A673 (cell line): ENCODE data around the gene MRM2. TPM values are rescaled to one million over a fixed set of nuclear protein-coding genes. Genes with fewer than 3 reads are reported as not detected.

Source experiments
- BruUV-seq: library from RNA; stranded (reverse); fragments of 400-500 nt; replicated peaks from 2 replicates; lab custom pipeline; 2021; lab: Mats Ljungman, UMichigan
- CTCF ChIA-PET: fragments of 300-600 bp; sonication (Branson Sonifier 250); formaldehyde crosslinking; loops from one replicate; lab custom pipeline; 2022; ENCODE audit warnings: antibody characterized with exemption; lab: Charles Lee
- POLR2A ChIA-PET: fragments of 300-600 bp; sonication (Branson Sonifier 250); formaldehyde crosslinking; loops from one replicate; lab custom pipeline; 2022; ENCODE audit warnings: antibody characterized with exemption; ENCODE audit not compliant: low non-redundant PET; lab: Charles Lee
- DNase-seq: peaks from one replicate; pipeline ENCODE4 v3.0.0-alpha.2; 2015; ENCODE audit warnings: low spot score
- H3K27ac ChIP-seq: fragments of 200-600 bp; sonication (generic); 2 replicates; pipeline ENCODE4 v1.5.1; 2016; ENCODE audit warnings: mixed run types, low read depth, mild to moderate bottlenecking, mixed read lengths, antibody characterized with exemption, low read length; ENCODE audit not compliant: poor library complexity, severe bottlenecking
- H3K27me3 ChIP-seq: fragments of 200-600 bp; sonication (generic); replicated peaks from 2 replicates; pipeline ENCODE4 v1.6.1; 2017; ENCODE audit warnings: mixed run types, low read depth, mild to moderate bottlenecking, mixed read lengths, antibody characterized with exemption, low read length; ENCODE audit not compliant: insufficient read depth, poor library complexity
- H3K36me3 ChIP-seq: fragments of 200-600 bp; sonication (generic); 2 replicates; pipeline ENCODE4 v1.6.1; 2016; ENCODE audit warnings: mixed run types, mild to moderate bottlenecking, mixed read lengths, antibody characterized with exemption, low read length; ENCODE audit not compliant: insufficient read depth, poor library complexity, severe bottlenecking
- H3K4me1 ChIP-seq: fragments of 200-600 bp; sonication (generic); 2 replicates; pipeline ENCODE4 v1.6.1; 2017; ENCODE audit warnings: mixed run types, mild to moderate bottlenecking, mixed read lengths, antibody characterized with exemption, low read length; ENCODE audit not compliant: insufficient read depth, poor library complexity, severe bottlenecking
- H3K4me3 ChIP-seq: fragments of 200-600 bp; sonication (generic); 2 replicates; pipeline ENCODE4 v1.5.1; 2016; ENCODE audit warnings: low read depth, mixed run types, mild to moderate bottlenecking, mixed read lengths, low read length; ENCODE audit not compliant: poor library complexity, severe bottlenecking
- H3K9me3 ChIP-seq: fragments of 200-600 bp; sonication (generic); 2 replicates; pipeline ENCODE4 v1.6.1; 2016; ENCODE audit warnings: mixed run types, low read depth, mild to moderate bottlenecking, mixed read lengths, antibody characterized with exemption, low read length; ENCODE audit not compliant: poor library complexity, severe bottlenecking
- CTCF ChIP-seq: fragments of 300-800, 200-600 bp; sonication (generic); conservative IDR thresholded peaks from 2 replicates; pipeline ENCODE4 v1.5.1; 2017; ENCODE audit warnings: low read depth, mild to moderate bottlenecking, antibody characterized with exemption, low read length, moderate library complexity, mixed read lengths
- EZH2 ChIP-seq: fragments of 200-600 bp; sonication (generic); IDR thresholded peaks from 2 replicates; pipeline ENCODE4 v1.6.1; 2017; ENCODE audit warnings: borderline replicate concordance, low read depth, mild to moderate bottlenecking, mixed read lengths, antibody characterized with exemption, low read length; ENCODE audit not compliant: poor library complexity, severe bottlenecking
- intact Hi-C: fragments of 100-400 bp; cut with micrococcal nuclease; formaldehyde crosslinking; loops from one replicate; pipeline ENCODE4 v1.10.0; 2022; ENCODE audit not compliant: unreplicated experiment
- total RNA-seq: library from RNA; stranded (reverse); gene quantifications from 2 replicates; pipeline ENCODE4 v1.2.3, GENCODE V29; 2021

Gene MRM2
- total RNA-seq, 1 experiment from 2014 or later: 50.4 TPM

GRCh38 chr7:2222516-2222915 lies 19.5 kb downstream of the MRM2 start:
- TF ChIP-seq CTCF (no peak), EZH2 (no peak)
- POLR2A ChIA-PET: no interaction called here
- Histone ChIP-seq H3K9me3 (no peaks in the 10 kb centered on the region), H3K4me3 (no peak overlapping the region), H3K27me3 (no peaks in the 10 kb centered on the region), H3K36me3 (peaks cover 41% of the 10 kb centered on the region), H3K4me1 (no peaks in the 10 kb centered on the region), H3K27ac (no peak overlapping the region)
- CTCF ChIA-PET: interaction anchor here (0.7 kb wide), 1 partner anchor 209 kb away, joined by 4 read pairs; no protein-coding TSS in a partner anchor
- DNase-seq: no peak
- no TSS peak for BruUV-seq
- intact Hi-C loops: no loop called here

DNA sequence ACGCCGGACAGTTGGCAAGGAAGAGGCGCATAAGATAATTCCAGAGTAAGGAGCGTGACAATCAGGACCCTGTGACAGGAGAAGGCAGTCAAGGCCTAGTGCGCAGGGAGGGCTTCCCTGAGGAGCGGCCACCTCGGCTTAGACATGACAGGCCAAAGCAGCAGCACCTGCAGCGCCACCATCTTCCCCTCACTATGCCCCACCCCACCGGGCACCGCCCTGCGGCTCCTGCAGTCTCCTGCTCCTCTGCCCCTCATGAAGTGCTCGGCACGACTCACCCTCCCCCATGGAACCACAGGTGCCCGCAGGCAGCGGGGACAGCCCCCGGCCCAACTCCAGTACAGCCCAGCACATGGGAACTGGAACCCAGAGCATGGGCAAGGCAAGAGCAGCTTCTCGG lies 21.1 kb downstream of the MRM2 start:
- TF ChIP-seq EZH2: no peak
- no peak for TF ChIP-seq CTCF
- H3K36me3 ChIP-seq: peaks cover 51% of the 10 kb centered on the region
- no peak for DNase-seq
- no peaks in the 10 kb centered on the region for H3K27me3 ChIP-seq
- POLR2A ChIA-PET: no interaction called here
- no TSS peak for BruUV-seq
- CTCF ChIA-PET: interaction anchor here (1.0 kb wide), 1 partner anchor 11 kb away, joined by 4 read pairs; no protein-coding TSS in a partner anchor
- no peak overlapping the region for H3K27ac ChIP-seq
- no peaks in the 10 kb centered on the region for H3K9me3 ChIP-seq
- H3K4me3 ChIP-seq: no peak overlapping the region
- no peaks in the 10 kb centered on the region for H3K4me1 ChIP-seq
- intact Hi-C loops: no loop called here

- H3K4me3 ChIP-seq: no peak overlapping the region
- H3K4me1 ChIP-seq: no peaks in the 10 kb centered on the region
- POLR2A ChIA-PET: no interaction called here
- CTCF ChIA-PET: no interaction called here
- no peak for DNase-seq
- TF ChIP-seq CTCF: no peak
- no peak for TF ChIP-seq EZH2
- no TSS peak for BruUV-seq
- H3K27me3 ChIP-seq: no peaks in the 10 kb centered on the region
- H3K9me3 ChIP-seq: no peaks in the 10 kb centered on the region
- H3K36me3 ChIP-seq: peaks cover 51% of the 10 kb centered on the region
- intact Hi-C loops: no loop called here
- no peak overlapping the region for H3K27ac ChIP-seq
Measured at GRCh38 chr7:2220506-2220905, 21.5 kb downstream of the MRM2 start.
